Transverse colon (tissue), 4 donors: ENCODE data around the gene EDNRB.

Experiments
- POLR2A ChIP-seq: fragments of 450-650 bp; IDR thresholded peaks from one replicate; pipeline ENCODE4 v1.6.1; 2016; ENCODE audit warnings: antibody characterized with exemption, mild to moderate bottlenecking, moderate library complexity
- POLR2AphosphoS5 ChIP-seq, 3 donors: sonication (generic); formaldehyde crosslinking; IDR thresholded peaks; one replicate each; pipeline ENCODE4 v1.6.1; 2016; ENCODE audit warnings: antibody characterized with exemption in 3 of 3
- TF ChIP-seq, protein P1 (sequence below), 5 experiments: fragments of 200-600 bp in 3 of 5; fragments of 450-650 bp in 2 of 5; sonication (generic) in 3 of 5; IDR thresholded peaks; 1 replicate in 2 of 5; 2 replicates in 3 of 5; pipeline ENCODE4 v1.5.1; 2016 to 2017; ENCODE audit warnings: antibody characterized with exemption in 5 of 5, inconsistent platforms in 3 of 5, mild to moderate bottlenecking in 2 of 5, moderate library complexity in 1 of 5

DNA sequence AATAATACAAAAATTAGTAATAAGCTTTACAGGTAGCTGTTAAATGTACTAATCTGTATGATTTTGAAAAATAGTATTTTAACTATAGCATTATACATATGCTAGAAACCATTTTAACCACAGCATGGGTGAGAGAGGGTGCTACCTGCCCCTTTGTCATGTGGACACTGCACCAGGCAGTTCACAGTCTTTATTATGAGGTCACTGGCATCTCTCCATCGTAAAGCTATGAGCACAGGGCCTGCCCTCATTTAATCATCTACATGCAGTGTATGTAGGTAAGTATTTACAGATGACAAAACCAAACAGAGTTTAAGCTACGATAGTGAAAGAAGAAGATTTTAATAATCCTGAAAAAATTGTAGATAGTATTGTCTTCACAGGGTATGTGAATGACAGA, 21.7 kb downstream of the EDNRB start:
- TF ChIP-seq, protein P1, sequence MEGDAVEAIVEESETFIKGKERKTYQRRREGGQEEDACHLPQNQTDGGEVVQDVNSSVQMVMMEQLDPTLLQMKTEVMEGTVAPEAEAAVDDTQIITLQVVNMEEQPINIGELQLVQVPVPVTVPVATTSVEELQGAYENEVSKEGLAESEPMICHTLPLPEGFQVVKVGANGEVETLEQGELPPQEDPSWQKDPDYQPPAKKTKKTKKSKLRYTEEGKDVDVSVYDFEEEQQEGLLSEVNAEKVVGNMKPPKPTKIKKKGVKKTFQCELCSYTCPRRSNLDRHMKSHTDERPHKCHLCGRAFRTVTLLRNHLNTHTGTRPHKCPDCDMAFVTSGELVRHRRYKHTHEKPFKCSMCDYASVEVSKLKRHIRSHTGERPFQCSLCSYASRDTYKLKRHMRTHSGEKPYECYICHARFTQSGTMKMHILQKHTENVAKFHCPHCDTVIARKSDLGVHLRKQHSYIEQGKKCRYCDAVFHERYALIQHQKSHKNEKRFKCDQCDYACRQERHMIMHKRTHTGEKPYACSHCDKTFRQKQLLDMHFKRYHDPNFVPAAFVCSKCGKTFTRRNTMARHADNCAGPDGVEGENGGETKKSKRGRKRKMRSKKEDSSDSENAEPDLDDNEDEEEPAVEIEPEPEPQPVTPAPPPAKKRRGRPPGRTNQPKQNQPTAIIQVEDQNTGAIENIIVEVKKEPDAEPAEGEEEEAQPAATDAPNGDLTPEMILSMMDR (IDR thresholded peaks at IDR 0.05) = no peak
- no peak for TF ChIP-seq POLR2AphosphoS5 (IDR thresholded peaks at IDR 0.05)
- TF ChIP-seq POLR2A = no peak
